Raji (cell line): ENCODE results near the gene CYP27C1.

Source experiments
- POLR2A ChIP-seq: IDR thresholded peaks from 2 replicates; pipeline ENCODE4 v1.6.1; 2011; ENCODE audit warnings: low read depth, low read length, control low read depth; ENCODE audit not compliant: insufficient read depth

The CYP27C1 gene

DNA sequence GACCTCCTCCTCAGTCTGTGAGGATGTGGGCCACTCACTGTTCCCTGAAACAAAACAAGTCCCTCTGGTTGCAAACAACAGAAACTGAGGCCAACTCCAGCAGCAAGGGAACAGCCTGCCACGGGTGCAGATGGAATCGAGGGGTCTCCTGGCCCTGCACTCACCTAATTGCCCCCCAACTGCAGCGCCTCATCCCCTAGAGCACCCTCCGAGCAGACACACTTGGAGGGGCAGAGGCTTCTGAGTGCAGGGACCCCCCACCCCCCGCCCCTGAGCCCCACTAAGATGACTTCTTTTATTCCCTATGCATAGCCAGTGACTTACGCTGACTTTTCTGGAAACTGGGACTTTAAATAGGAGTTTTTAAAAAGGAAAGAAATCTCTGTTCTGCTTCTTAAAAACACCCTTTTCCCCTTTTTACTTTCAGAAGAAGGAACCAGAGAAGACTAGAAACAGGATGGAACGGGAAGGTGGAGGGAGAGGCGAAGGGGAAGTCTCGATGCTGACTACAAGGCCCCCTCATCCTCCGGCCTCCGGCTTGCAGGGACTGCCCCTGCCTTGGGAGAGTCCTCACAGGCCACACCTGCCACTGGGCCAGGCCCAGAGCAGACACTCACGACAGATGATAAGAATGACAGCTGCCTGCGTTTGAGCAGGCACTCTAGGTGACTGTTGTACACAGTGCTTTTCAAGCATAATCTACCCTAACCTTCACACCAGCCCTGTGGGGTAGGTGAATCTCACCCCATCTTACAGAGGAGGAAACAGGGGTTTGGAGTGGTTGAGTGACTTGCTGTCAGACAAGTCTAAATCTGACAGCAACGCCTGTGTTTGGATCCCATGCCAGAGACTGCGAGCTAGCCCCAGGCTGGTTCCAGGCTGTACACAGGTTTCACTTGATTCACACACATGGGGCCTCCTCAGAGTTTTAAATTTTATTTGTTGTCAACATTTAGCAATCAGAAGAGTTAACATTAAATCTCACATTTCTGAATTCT is 85.0 kb downstream of the CYP27C1 start:
- TF ChIP-seq POLR2A, result no peak

DNA sequence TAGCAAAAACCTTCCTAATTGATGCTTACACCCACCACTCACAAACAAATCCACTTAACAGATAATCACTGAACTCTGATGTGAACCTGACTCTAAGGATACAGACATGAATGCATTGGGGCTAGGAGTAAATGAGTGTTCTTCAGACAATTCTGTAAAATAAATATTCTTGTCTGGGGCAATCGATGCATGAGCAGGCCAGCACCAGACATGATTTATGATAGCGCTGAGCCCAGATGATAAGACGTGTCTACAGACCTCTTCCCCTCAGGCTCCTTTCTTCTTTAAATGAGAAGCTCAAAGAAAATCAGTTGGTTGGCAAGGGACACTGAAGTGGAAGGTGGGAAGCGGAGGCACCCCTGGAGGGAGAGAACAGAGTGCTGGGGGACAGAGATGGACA is 85.9 kb downstream of the CYP27C1 start:
- TF ChIP-seq POLR2A, result no peak
